Dendritic cell treated with granulocyte-macrophage colony-stimulating factor and Interleukin-4, amounts not matched to agents 40 ng/mL and 50 ng/mL, for 4 days (primary cell): Measurements from ENCODE around the gene GALM.
"Not testable (repeated sequence)": the region's sequence is repeated elsewhere in the genome, so short reads cannot be mapped to it uniquely, and the experiment has no call there.

ENCODE experiments used
- H3K27ac Mint-ChIP-seq: one replicate; pipeline ENCODE4 v1.8.0; 2022; ENCODE audit warnings: mild to moderate bottlenecking, mixed read lengths
- H3K27me3 Mint-ChIP-seq: one replicate; pipeline ENCODE4 v1.8.0; 2022; ENCODE audit warnings: mild to moderate bottlenecking, mixed read lengths
- H3K36me3 Mint-ChIP-seq: one replicate; pipeline ENCODE4 v1.8.0; 2022; ENCODE audit warnings: low read depth, mixed read lengths
- H3K4me1 Mint-ChIP-seq: one replicate; pipeline ENCODE4 v1.8.0; 2022; ENCODE audit warnings: low read depth, mixed read lengths
- H3K4me3 Mint-ChIP-seq: one replicate; pipeline ENCODE4 v1.8.0; 2022; ENCODE audit warnings: mild to moderate bottlenecking, moderate library complexity, mixed read lengths
- H3K9me3 Mint-ChIP-seq: one replicate; pipeline ENCODE4 v1.8.0; 2022; ENCODE audit warnings: mixed read lengths
- intact Hi-C: fragments of 100-400 bp; cut with micrococcal nuclease; formaldehyde crosslinking; loops from one replicate; pipeline ENCODE4 v1.15.0; 2022

The GALM gene

DNA sequence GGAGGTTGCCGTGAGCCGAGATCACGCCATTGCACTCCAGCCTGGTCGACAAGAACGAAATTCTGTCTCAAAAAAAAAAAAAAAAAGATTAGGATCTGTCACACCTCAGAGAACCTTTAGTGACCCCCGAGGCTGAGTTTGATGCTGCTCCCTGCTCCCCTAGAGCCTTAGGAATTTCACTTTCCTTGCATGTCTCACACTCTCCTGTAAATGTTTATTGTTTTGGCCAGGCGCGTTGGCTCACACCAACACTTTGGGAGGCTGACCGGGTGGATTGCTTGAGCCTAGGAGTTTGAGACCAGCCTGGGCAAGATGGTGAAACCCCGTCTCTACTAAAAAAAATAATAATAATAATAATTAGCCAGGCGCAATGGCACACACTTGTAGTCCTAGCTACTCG, 53.8 kb downstream of the GALM start:
- intact Hi-C loops = no loop called here
- Mint-ChIP-seq H3K4me1 (peaks cover 35% of the 10 kb centered on the region), H3K27ac (no peak overlapping the region), H3K27me3 (no peaks in the 10 kb centered on the region), H3K9me3 (peaks cover 9% of the 10 kb centered on the region), H3K36me3 (peaks cover 89% of the 10 kb centered on the region), H3K4me3 (no peak overlapping the region)

DNA sequence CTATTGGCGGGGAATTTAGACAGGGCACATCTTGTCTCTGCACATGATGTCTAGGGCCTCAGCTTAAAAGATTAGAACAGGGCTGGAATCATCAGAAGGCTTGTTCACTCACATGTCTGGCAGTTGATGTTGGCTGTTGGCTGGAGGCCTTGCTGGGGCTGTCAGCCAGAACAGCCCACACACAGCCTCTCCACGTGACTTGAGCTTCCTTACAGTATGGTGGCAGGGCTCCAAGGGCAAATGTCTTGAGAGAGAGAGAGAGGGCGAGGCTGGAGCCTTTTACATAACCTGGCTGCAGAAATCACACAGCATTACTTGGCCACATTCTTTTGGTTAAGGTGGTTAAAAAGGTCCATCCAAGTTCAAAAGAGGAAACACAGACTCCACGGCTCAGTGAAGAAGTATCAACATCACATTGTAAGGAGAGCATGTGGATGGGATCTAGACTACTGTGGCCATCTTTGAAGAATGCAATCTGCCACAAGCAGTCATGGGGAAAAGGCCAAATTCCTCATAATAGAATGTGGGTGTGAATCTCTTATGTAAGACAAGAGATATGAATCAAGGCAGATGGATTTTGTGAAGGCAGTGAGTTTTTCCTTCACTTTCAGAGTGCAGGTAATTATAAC, 54.8 kb downstream of the GALM start:
- intact Hi-C loops = no loop called here
- H3K9me3 Mint-ChIP-seq = peaks cover 9% of the 10 kb centered on the region
- H3K4me3 Mint-ChIP-seq = no peak overlapping the region
- H3K27ac Mint-ChIP-seq = no peak overlapping the region
- H3K4me1 Mint-ChIP-seq = peaks cover 31% of the 10 kb centered on the region
- peaks cover 86% of the 10 kb centered on the region for H3K36me3 Mint-ChIP-seq
- H3K27me3 Mint-ChIP-seq = no peaks in the 10 kb centered on the region

DNA sequence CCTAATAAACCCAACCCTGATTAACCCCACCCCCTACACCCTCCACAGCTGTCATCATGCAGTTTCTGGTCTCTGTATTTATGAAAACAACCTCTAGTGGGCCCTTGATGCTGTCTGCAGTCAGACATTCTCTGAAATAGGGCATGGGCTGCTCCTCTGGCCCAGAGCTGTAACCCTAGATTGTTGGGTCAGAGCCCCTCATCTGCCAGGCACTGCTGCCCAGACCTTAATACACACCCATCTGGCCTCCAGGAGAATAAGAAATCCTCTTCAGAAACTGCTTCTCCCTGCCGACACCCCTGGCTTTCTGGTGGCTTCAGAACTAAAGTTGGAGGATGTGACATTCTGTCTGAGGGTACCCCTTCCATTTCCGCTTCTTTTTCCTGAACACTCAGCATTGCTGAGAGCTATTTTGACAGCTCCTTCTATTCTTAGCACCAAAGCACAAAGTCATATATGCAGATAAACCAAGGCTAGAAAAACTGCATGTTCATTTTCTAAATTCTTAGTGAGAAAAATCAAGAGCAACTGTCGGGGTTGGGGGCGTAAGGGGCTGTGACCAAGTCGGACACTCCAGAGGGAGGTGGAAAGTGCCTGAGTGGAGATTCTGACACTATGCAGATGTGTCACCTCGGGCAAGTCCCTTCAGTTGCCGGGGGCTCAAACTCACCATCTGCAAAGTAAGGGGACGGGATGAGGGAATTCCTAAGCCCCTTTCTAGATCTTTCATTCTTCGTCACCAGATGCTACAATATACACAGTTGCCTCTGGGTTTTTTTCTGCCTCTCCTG, 56.6 kb downstream of the GALM start:
- H3K9me3 Mint-ChIP-seq = peaks cover 9% of the 10 kb centered on the region
- H3K4me1 Mint-ChIP-seq = peaks cover 33% of the 10 kb centered on the region
- intact Hi-C loops = no loop called here
- H3K36me3 Mint-ChIP-seq = peaks cover 69% of the 10 kb centered on the region
- no peak overlapping the region for H3K4me3 Mint-ChIP-seq
- no peaks in the 10 kb centered on the region for H3K27me3 Mint-ChIP-seq
- H3K27ac Mint-ChIP-seq = no peak overlapping the region

DNA sequence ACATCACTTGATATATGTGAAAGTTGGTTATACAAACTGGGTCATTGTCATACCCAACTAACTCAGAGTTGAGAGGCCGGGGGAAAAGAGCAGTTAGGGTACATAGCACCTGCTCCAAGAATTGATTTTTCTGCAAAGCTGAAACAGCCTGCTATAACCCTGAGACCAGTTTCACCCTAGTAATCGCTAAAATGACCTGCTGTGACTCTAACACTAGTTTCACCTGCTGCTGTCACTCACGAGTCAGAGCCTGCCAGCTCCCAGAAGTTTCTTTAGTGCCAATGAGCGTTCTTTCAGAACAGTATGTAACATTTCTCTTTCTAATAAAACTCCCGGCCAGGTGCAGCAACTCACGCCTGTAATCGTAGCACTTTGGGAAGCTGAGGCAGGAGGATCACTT, 57.3 kb downstream of the GALM start:
- Mint-ChIP-seq H3K27me3 (no peaks in the 10 kb centered on the region), H3K4me3 (no peak overlapping the region), H3K9me3 (peaks cover 9% of the 10 kb centered on the region), H3K27ac (no peak overlapping the region), H3K4me1 (peaks cover 37% of the 10 kb centered on the region), H3K36me3 (peaks cover 62% of the 10 kb centered on the region)
- intact Hi-C loops = no loop called here

DNA sequence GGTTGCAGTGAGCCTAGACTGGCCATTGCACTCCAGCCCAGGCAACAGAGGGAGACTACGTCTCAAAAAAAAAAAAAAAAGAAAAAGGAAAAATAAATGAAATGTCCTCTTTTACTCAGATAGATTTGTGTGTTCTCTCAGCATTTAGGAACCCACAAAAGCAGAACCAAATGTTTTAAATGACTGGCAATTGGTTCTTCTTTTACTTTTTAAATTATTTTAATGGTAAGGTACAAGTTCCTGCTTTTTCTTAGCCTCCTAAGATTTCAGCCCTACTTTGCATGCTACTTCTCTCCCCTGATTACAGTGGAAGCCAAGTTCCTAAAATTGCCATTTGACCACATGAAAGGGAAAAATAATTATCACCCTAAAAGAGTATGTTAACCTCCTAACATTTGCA, 61.7 kb downstream of the GALM start:
- intact Hi-C loops = loop anchor here (5.0 kb wide), 1 partner anchor 415 kb away; no protein-coding TSS in a partner anchor
- Mint-ChIP-seq H3K4me3 (no peak overlapping the region), H3K27me3 (no peaks in the 10 kb centered on the region), H3K9me3 (no peaks in the 10 kb centered on the region), H3K36me3 (peaks cover 53% of the 10 kb centered on the region), H3K4me1 (peaks cover 19% of the 10 kb centered on the region), H3K27ac (peak overlapping the region; percentile 53)

DNA sequence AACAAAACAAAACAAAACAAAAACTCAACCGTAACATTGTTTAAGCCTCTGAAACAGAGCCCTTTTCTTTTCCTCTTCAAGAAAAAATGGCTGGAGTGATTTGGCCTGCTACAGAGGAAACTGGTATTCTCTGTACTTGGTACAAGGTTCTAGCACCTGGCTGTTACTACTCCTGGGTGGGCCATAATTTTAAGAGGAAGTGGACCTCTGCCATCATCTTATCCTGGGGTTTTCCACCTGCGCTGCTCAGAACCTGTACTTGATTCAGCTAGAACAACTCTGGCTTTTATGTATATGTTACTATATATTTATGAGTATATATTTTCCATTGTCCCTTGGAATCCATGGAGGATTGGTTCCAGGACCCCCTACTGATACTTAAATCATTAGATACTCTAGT, 62.8 kb downstream of the GALM start:
- peaks cover 53% of the 10 kb centered on the region for H3K36me3 Mint-ChIP-seq
- intact Hi-C loops = loop anchor here (1.0 to 5.0 kb wide), 2 partner anchors 16 to 416 kb away; no protein-coding TSS in a partner anchor
- H3K9me3 Mint-ChIP-seq = no peaks in the 10 kb centered on the region
- peaks cover 16% of the 10 kb centered on the region for H3K4me1 Mint-ChIP-seq
- H3K27ac Mint-ChIP-seq = no peak overlapping the region
- no peak overlapping the region for H3K4me3 Mint-ChIP-seq
- no peaks in the 10 kb centered on the region for H3K27me3 Mint-ChIP-seq

DNA sequence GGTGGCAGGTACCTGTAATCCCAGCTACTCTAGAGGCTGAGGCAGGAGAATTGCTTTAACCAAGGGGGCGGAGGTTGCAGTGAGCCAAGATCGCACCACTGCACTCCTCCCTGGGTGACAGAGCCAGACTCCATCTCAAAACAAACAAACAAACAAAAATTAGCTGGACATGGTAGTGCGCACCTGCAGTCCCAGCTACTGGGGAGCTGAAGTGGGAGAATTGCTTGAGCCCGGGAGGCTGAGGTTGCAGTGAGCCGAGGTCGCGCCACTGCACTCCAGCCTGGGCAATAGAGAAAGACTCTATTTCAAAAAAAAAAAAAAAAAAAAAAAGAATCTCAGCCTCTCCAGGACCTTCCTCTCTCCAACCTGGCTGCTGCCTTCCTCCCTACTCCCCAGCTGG, 65.2 kb downstream of the GALM start:
- H3K4me3 Mint-ChIP-seq = no peak overlapping the region
- intact Hi-C loops = no loop called here
- peaks cover 16% of the 10 kb centered on the region for H3K4me1 Mint-ChIP-seq
- H3K9me3 Mint-ChIP-seq = no peaks in the 10 kb centered on the region
- H3K36me3 Mint-ChIP-seq = peaks cover 59% of the 10 kb centered on the region
- no peaks in the 10 kb centered on the region for H3K27me3 Mint-ChIP-seq
- no peak overlapping the region for H3K27ac Mint-ChIP-seq

DNA sequence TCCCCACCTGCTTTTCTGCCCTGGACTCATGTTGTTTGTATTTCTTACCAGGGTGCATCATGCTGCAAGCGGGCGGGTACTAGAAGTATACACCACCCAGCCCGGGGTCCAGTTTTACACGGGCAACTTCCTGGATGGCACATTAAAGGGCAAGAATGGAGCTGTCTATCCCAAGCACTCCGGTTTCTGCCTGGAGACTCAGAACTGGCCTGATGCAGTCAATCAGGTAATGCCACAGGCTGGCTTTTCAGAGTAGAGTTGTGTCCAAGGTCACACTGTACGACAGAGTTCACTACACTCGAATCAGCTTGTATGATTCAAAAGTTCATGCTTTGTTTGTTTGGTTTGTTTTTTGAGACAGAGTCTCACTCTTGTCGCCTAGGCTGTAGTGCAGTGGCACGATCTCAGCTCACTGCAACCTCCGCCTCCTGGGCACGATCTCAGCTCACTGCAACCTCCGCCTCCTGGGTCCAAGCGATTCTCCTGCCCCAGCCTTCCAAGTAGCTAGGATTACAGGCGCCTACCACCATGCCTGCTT, 65.8 kb downstream of the GALM start:
- intact Hi-C loops = no loop called here
- Mint-ChIP-seq H3K27me3 (no peaks in the 10 kb centered on the region), H3K4me1 (peaks cover 20% of the 10 kb centered on the region), H3K27ac (no peak overlapping the region), H3K4me3 (no peak overlapping the region), H3K36me3 (peaks cover 59% of the 10 kb centered on the region), H3K9me3 (no peaks in the 10 kb centered on the region)

DNA sequence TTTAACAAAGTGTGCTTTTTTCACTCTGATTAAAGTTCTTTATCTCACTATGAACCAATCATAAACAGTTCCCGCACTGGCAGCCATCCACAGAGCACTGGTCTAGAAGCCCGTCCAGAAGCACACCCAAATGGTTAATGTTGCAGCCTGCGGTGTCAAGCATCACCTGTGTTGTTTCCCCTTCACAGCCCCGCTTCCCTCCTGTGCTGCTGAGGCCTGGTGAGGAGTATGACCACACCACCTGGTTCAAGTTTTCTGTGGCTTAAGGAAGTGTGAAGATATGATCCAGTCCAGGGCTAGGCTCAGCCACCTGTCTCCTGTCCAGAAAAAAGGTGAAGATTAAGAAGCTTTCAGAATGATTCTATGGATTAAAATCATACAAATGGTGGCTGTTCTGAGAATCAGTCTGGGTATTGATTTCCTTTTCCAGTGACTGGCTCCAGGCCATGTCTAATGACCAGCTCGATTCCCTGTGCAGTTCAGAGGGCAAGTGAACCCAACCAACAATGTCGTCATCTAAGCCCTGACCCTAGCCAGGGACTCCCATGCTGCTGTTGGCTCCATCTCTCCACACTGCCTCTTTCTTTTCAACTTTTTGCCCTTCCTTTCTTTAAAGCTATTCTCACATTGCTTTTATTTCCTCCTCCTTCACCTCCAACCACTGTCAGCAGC, 67.5 kb downstream of the GALM start:
- no peaks in the 10 kb centered on the region for H3K27me3 Mint-ChIP-seq
- peaks cover 67% of the 10 kb centered on the region for H3K36me3 Mint-ChIP-seq
- no peaks in the 10 kb centered on the region for H3K9me3 Mint-ChIP-seq
- no peak overlapping the region for H3K27ac Mint-ChIP-seq
- H3K4me1 Mint-ChIP-seq = peaks cover 26% of the 10 kb centered on the region
- intact Hi-C loops = no loop called here
- no peak overlapping the region for H3K4me3 Mint-ChIP-seq

DNA sequence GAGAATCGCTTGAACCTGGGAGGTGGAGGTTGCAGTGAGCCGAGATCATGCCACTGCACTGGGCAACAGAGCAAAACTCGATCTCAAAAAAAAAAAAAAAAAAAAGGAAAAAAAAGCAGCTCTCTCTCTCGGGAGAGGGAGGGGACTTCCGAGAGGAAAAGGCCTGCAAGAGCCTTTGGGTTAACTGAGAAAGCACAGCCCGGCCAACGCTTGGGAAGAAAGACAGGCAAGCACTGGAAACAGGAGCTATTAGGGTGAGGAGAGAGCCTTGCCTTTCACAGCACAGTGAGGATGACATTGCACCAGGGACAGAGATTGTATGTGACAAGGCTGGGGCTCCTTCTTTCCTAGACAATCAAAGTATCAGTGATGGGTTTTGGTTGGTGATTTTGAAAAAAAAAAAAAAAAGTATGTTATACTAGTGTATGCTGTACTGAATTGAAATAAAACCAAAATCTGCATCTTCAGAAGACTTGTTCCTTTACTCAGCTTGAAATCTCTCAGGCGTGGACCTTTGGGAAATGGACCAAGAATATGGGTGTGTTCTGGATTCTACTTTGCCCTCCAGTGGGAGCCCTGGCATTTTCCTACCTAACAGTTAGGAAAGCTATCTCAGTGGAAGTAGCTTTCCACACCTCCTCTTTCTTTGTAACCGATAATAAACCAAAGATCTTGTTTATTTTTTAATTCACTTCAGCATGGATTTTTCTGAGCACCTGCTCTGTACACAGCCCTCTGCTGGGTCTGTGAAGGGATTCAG, 68.6 kb downstream of the GALM start:
- peaks cover 7% of the 10 kb centered on the region for H3K9me3 Mint-ChIP-seq
- H3K4me1 Mint-ChIP-seq = peaks cover 37% of the 10 kb centered on the region
- H3K27ac Mint-ChIP-seq = no peak overlapping the region
- H3K27me3 Mint-ChIP-seq = no peaks in the 10 kb centered on the region
- H3K36me3 Mint-ChIP-seq = peaks cover 77% of the 10 kb centered on the region
- H3K4me3 Mint-ChIP-seq = no peak overlapping the region
- intact Hi-C loops = no loop called here

DNA sequence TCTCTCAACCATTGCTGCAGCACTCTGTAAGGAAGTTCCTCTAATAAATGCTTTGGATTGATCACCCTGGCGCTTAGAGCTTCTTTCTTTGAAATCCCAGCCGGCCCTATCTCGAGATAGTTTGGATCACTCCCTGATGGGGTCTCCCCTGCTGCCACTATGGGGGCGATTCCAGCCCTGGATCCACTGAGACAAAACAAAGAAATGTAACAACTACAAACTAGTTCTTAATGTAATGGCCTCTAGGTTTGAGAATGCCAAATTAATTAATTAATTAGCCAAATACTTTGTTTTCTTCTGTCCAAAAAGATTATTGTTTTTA, 70.0 kb downstream of the GALM start:
- H3K27ac Mint-ChIP-seq = peak overlapping the region; percentile 21
- H3K4me1 Mint-ChIP-seq = peaks cover 37% of the 10 kb centered on the region
- H3K27me3 Mint-ChIP-seq = no peaks in the 10 kb centered on the region
- H3K4me3 Mint-ChIP-seq = no peak overlapping the region
- H3K9me3 Mint-ChIP-seq = peaks cover 9% of the 10 kb centered on the region
- peaks cover 72% of the 10 kb centered on the region for H3K36me3 Mint-ChIP-seq
- intact Hi-C loops = no loop called here

DNA sequence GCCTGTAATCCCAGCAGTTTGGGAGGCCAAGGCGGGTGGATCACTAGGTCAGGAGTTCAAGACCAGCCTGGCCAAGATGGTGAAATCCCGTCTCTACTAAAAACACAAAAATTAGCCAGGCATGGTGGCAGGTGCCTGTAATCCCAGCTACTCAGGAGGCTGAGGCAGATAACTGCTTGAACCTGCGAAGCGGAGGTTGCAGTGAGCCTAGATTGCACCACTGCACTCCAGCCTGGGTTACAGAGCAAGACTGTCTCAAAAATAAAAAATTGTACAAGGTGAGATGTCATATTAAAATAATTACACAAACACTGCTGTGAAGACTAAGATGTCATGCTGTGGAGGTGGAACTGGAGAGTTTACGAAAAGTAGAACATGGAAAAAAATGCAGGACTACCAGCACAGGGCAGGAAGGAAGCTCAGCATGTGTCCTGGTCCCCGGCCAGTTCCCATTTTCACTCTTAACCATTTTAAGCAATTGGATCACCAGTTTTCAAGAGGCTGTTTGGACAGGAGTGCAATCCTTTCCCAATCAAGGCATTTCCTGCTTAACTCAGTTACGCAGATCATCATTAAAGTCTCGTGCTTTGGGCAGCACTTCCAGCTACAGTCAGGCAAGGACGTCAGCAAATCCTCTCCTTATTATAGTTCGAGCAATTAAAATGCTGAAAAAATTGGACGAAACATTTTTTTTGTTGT, 71.2 kb downstream of the GALM start:
- Mint-ChIP-seq H3K4me1 (peaks cover 37% of the 10 kb centered on the region), H3K27ac (peak overlapping the region; percentile 21), H3K36me3 (peaks cover 68% of the 10 kb centered on the region)
- intact Hi-C loops, H3K9me3 Mint-ChIP-seq, H3K4me3 Mint-ChIP-seq, H3K27me3 Mint-ChIP-seq: not testable (repeated sequence)

DNA sequence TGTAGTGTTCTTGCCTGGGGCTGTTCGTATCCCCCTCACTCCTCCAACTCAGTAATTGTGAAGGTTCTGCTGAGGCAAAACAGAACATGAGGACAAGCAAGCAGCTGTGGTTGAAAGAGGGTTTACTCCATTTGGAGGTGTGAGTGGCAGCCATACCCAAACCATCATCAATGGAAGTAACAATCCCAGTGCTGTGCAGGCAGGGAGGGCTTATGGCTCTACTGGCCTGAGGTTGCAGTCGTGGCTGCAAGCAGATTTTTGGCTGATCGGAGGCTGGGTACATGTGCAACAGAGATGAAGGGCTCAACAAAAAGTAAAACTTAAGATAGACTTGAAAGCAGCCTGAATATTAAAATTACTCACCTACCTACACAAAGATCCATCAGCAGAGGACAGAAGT, 72.0 kb downstream of the GALM start:
- Mint-ChIP-seq H3K27ac (peak overlapping the region; percentile 14), H3K27me3 (no peaks in the 10 kb centered on the region), H3K4me1 (peaks cover 37% of the 10 kb centered on the region)

More for the DNA sequence above, 72.0 kb downstream of the GALM start:
- Mint-ChIP-seq H3K36me3 (peaks cover 68% of the 10 kb centered on the region), H3K4me3 (no peak overlapping the region), H3K9me3 (peaks cover 9% of the 10 kb centered on the region)
- intact Hi-C loops = no loop called here
